OCI-LY1 (cell line): ENCODE measurements around the gene RCAN2.

Experiments
- H2AFZ ChIP-seq: fragments of 200-600 bp; sonication (generic), shearing (Covaris generic); 2 replicates; pipeline ENCODE4 v1.6.0; 2014; ENCODE audit warnings: antibody characterized with exemption, mild to moderate bottlenecking, low read length
- H3F3A ChIP-seq: fragments of 200-600 bp; sonication (generic), shearing (Covaris generic); 2 replicates; pipeline ENCODE4 v1.6.0; 2014; ENCODE audit warnings: mild to moderate bottlenecking, antibody characterized with exemption, low read length, moderate library complexity; ENCODE audit not compliant: insufficient read depth
- H3K27ac ChIP-seq: fragments of 200-600 bp; sonication (generic); 2 replicates; pipeline ENCODE4 v1.5.1; 2014; ENCODE audit warnings: low read length, mixed run types, mild to moderate bottlenecking, low read depth; ENCODE audit not compliant: poor library complexity, severe bottlenecking
- H3K27me3 ChIP-seq: fragments of 200-600 bp; sonication (generic); 2 replicates; pipeline ENCODE4 v1.6.0; 2014; ENCODE audit warnings: antibody characterized with exemption, mild to moderate bottlenecking, low read length, moderate library complexity; ENCODE audit not compliant: insufficient read depth
- H3K36me3 ChIP-seq: fragments of 200-600 bp; sonication (generic); 2 replicates; pipeline ENCODE4 v1.6.1; 2014; ENCODE audit warnings: mild to moderate bottlenecking, antibody characterized with exemption, low read length, moderate library complexity, mixed read lengths; ENCODE audit not compliant: insufficient read depth
- H3K4me1 ChIP-seq: fragments of 200-600 bp; sonication (generic); 2 replicates; pipeline ENCODE4 v1.5.1; 2014; ENCODE audit warnings: mild to moderate bottlenecking, low read length, moderate library complexity; ENCODE audit not compliant: insufficient read depth, severe bottlenecking
- H3K4me2 ChIP-seq: fragments of 200-600 bp; sonication (generic), shearing (Covaris generic); 2 replicates; pipeline ENCODE4 v1.6.1; 2014; ENCODE audit warnings: low read length
- H3K4me3 ChIP-seq: fragments of 200-600 bp; sonication (generic); 2 replicates; pipeline ENCODE4 v1.5.1; 2014; ENCODE audit warnings: low read length, low read depth, mild to moderate bottlenecking, mixed read lengths; ENCODE audit not compliant: poor library complexity, severe bottlenecking
- H3K79me2 ChIP-seq: fragments of 200-600 bp; shearing (Covaris generic); 2 replicates; pipeline ENCODE4 v1.6.1; 2016; ENCODE audit warnings: mixed run types, low read length, mixed read lengths; ENCODE audit not compliant: insufficient read depth
- H3K9ac ChIP-seq: fragments of 200-600 bp; sonication (generic), shearing (Covaris generic); 2 replicates; pipeline ENCODE4 v1.6.1; 2014; ENCODE audit warnings: mild to moderate bottlenecking, low read length, mixed read lengths
- H3K9me2 ChIP-seq: fragments of 200-600 bp; sonication (generic), shearing (Covaris generic); 2 replicates; pipeline ENCODE4 v1.6.1; 2014; ENCODE audit warnings: low read depth, mild to moderate bottlenecking, low read length, mixed read lengths
- H3K9me3 ChIP-seq: fragments of 200-600 bp; shearing (Covaris generic); 2 replicates; pipeline ENCODE4 v1.6.1; 2014; ENCODE audit warnings: low read length, mixed read lengths
- H4K20me1 ChIP-seq: fragments of 200-600 bp; sonication (generic), shearing (Covaris generic); 2 replicates; pipeline ENCODE4 v1.6.0; 2016; ENCODE audit warnings: mild to moderate bottlenecking, low read length; ENCODE audit not compliant: insufficient read depth
- EZH2 ChIP-seq: fragments of 200-600 bp; sonication (generic), shearing (Covaris generic); IDR thresholded peaks from 2 replicates; pipeline ENCODE4 v1.8.0; 2017; ENCODE audit warnings: borderline replicate concordance, mixed run types, mild to moderate bottlenecking, antibody characterized with exemption, low read length, moderate library complexity, mixed read lengths
- TF ChIP-seq, protein P1 (sequence below): fragments of 200-600 bp; sonication (generic), shearing (Covaris generic); IDR thresholded peaks from 2 replicates; pipeline ENCODE4 v1.5.1; 2017; ENCODE audit warnings: mild to moderate bottlenecking, antibody characterized with exemption, low read length, moderate library complexity, mixed read lengths

RCAN2 gene

DNA sequence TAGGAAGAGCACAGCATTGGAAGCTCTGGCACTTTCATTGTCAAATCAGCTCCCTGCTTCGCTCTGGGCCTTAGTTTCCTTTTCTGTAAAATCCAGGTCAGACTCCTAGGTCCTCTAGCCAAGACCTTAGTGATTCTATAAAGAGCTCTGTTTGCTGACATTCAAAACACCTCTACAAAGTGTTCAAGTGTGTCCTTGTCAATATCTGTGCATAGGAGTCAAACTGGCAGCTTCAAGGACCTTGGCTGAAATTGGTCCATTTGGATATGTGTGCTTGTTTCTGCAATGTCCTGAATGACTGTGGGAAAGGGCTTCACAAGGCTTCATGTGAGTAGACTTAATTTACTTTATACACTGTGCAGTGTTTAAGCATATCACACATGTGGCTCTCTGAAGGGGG, 246.6 kb downstream of the RCAN2 start:
- Histone ChIP-seq H2AFZ (no peak overlapping the region), H3K27me3 (no peaks in the 10 kb centered on the region), H3K9me3 (no peaks in the 10 kb centered on the region), H3F3A (no peaks in the 10 kb centered on the region), H3K36me3 (no peaks in the 10 kb centered on the region), H3K4me1 (no peaks in the 10 kb centered on the region), H3K79me2 (no peaks in the 10 kb centered on the region), H3K9me2 (no peaks in the 10 kb centered on the region), H3K4me3 (no peak overlapping the region), H3K9ac (no peak overlapping the region), H3K27ac (no peak overlapping the region), H4K20me1 (no peaks in the 10 kb centered on the region), H3K4me2 (no peak overlapping the region)
- TF ChIP-seq EZH2: no peak
- TF ChIP-seq, protein P1, sequence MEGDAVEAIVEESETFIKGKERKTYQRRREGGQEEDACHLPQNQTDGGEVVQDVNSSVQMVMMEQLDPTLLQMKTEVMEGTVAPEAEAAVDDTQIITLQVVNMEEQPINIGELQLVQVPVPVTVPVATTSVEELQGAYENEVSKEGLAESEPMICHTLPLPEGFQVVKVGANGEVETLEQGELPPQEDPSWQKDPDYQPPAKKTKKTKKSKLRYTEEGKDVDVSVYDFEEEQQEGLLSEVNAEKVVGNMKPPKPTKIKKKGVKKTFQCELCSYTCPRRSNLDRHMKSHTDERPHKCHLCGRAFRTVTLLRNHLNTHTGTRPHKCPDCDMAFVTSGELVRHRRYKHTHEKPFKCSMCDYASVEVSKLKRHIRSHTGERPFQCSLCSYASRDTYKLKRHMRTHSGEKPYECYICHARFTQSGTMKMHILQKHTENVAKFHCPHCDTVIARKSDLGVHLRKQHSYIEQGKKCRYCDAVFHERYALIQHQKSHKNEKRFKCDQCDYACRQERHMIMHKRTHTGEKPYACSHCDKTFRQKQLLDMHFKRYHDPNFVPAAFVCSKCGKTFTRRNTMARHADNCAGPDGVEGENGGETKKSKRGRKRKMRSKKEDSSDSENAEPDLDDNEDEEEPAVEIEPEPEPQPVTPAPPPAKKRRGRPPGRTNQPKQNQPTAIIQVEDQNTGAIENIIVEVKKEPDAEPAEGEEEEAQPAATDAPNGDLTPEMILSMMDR: no peak

DNA sequence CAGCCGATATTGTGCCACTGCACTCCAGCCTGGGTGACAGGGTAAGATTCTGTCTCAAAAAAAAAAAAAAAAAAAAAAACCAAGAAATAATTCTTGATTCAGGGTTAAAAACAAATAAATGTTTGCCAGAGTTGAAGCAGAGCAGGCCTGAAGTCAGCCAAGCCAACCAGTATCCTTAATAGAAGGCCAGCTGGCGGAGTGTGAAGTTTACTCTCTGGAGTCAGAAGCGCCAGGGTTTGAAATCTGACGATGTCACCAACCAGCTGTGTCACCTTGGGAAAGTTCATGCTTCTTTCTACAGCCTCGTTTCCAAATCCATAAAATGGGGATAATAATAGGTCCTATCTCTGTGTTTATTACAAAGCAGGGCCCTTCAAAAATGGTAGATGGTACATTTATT, 247.5 kb downstream of the RCAN2 start:
- Histone ChIP-seq H3K4me1 (no peaks in the 10 kb centered on the region), H3K79me2 (no peaks in the 10 kb centered on the region), H3K9me3 (no peaks in the 10 kb centered on the region), H3K36me3 (no peaks in the 10 kb centered on the region), H3F3A (no peaks in the 10 kb centered on the region), H3K9me2 (no peaks in the 10 kb centered on the region), H3K27ac (no peak overlapping the region), H4K20me1 (no peaks in the 10 kb centered on the region), H3K27me3 (no peaks in the 10 kb centered on the region), H2AFZ (no peak overlapping the region), H3K4me2 (no peak overlapping the region), H3K4me3 (no peak overlapping the region), H3K9ac (no peak overlapping the region)
- TF ChIP-seq, protein P1: no peak
- no peak for TF ChIP-seq EZH2

DNA sequence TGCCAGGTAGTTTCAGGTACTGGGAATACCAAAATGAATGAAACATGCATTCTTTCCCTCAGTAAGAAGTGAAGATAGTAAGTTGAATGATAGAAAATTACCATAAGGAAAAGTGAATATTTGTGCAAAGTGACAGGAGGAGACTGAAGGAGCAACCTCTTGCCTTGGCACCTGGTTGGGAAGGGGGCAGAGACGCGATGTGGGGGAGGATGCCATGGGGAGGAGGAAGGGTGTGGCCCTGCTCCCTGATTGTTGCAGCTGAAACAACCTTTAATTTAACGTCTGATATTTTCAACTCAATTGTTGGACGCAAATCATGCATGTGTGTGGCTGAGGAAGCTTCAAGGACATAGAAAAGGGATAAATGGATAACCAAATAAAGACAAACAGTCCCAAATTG, 248.3 kb downstream of the RCAN2 start:
- no peaks in the 10 kb centered on the region for H3F3A ChIP-seq
- H3K4me2 ChIP-seq: no peak overlapping the region
- no peaks in the 10 kb centered on the region for H3K36me3 ChIP-seq
- H3K27ac ChIP-seq: no peak overlapping the region
- H2AFZ ChIP-seq: no peak overlapping the region
- no peaks in the 10 kb centered on the region for H4K20me1 ChIP-seq
- H3K4me3 ChIP-seq: no peak overlapping the region
- no peaks in the 10 kb centered on the region for H3K9me2 ChIP-seq
- H3K9me3 ChIP-seq: no peaks in the 10 kb centered on the region
- no peaks in the 10 kb centered on the region for H3K27me3 ChIP-seq
- H3K9ac ChIP-seq: no peak overlapping the region
- H3K79me2 ChIP-seq: no peaks in the 10 kb centered on the region
- TF ChIP-seq, protein P1: no peak
- no peak for TF ChIP-seq EZH2
- H3K4me1 ChIP-seq: no peaks in the 10 kb centered on the region
